ENCODE measurements around the gene MPST. TPM values are rescaled to one million over a fixed set of nuclear protein-coding genes. Genes with fewer than 3 reads are reported as not detected.

MPST gene
- total RNA-seq, 1 donor from 2014 or later: 22.2 TPM

GRCh38 chr22:37075046-37075445 is 55.5 kb downstream of the MPST start:
- intact Hi-C loops (cut with micrococcal nuclease): no loop called here

- intact Hi-C loops (cut with micrococcal nuclease): no loop called here
These were observed 56.4 kb downstream of the MPST start for GRCh38 chr22:37075822-37076433.

GRCh38 chr22:37077802-37078448 is 58.4 kb downstream of the MPST start:
- intact Hi-C loops (cut with micrococcal nuclease): loop anchor here (1.0 to 2.0 kb wide), 2 partner anchors 120 to 151 kb away; no protein-coding TSS in a partner anchor

GRCh38 chr22:37079158-37079557 is 59.6 kb downstream of the MPST start:
- intact Hi-C loops (cut with micrococcal nuclease): loop anchor here (1.0 to 2.0 kb wide), 4 partner anchors 43 to 150 kb away; no protein-coding TSS in a partner anchor

Other genes with a start within 250 kb of the MPST start
- gene IFT27, start 243.6 kb upstream of the MPST start, total RNA-seq: 25.2 and 26.9 TPM in 2 replicates
- gene PVALB, start 202.7 kb upstream of the MPST start, total RNA-seq: not detected in 2 replicates
- 53.0 and 57.0 TPM in 2 replicates for gene NCF4, start 158.7 kb upstream of the MPST start, total RNA-seq
- gene CSF2RB, start 106.1 kb upstream of the MPST start, total RNA-seq: 7.8 TPM in 2 replicates
- 7.2 and 7.5 TPM in 2 replicates for gene TST, start 295 bp upstream of the MPST start, total RNA-seq
- gene KCTD17, start 32.0 kb downstream of the MPST start, total RNA-seq: 33.2 and 36.4 TPM in 2 replicates
- 0.55 and 0.75 TPM in 2 replicates for gene TMPRSS6, start 90.0 kb downstream of the MPST start, total RNA-seq
- gene IL2RB, start 130.2 kb downstream of the MPST start, total RNA-seq: 152 and 167 TPM in 2 replicates
- 6.4 and 6.9 TPM in 2 replicates for gene C1QTNF6, start 168.5 kb downstream of the MPST start, total RNA-seq
- gene SSTR3, start 192.7 kb downstream of the MPST start, total RNA-seq: 0.61 and 0.64 TPM in 2 replicates
- gene RAC2, start 224.5 kb downstream of the MPST start, total RNA-seq: 806 and 809 TPM in 2 replicates